GM23248 (cell line): Measurements from ENCODE around the gene KIF4B. TPM values are rescaled to one million over a fixed set of nuclear protein-coding genes. Genes with fewer than 3 reads are reported as not detected.

ENCODE experiments used
- DNase-seq: peaks from one replicate; pipeline ENCODE4 v3.0.0-alpha.2; 2015
- H2AFZ ChIP-seq: fragments of 200-600 bp; sonication (generic); 2 replicates; pipeline ENCODE4 v1.6.1; 2016; ENCODE audit warnings: antibody characterized with exemption
- H3F3A ChIP-seq: fragments of 200-600 bp; sonication (generic); 2 replicates; pipeline ENCODE4 v1.6.1; 2016; ENCODE audit warnings: mild to moderate bottlenecking, antibody characterized with exemption, mixed run types; ENCODE audit not compliant: insufficient read depth
- H3K27ac ChIP-seq: fragments of 200-600 bp; sonication (generic); 2 replicates; pipeline ENCODE4 v1.5.1; 2016; ENCODE audit warnings: mild to moderate bottlenecking
- H3K27me3 ChIP-seq: fragments of 200-600 bp; sonication (generic); replicated peaks from 2 replicates; pipeline ENCODE4 v1.6.1; 2016; ENCODE audit warnings: mild to moderate bottlenecking; ENCODE audit not compliant: insufficient read depth
- H3K36me3 ChIP-seq: fragments of 200-600 bp; sonication (generic); 2 replicates; pipeline ENCODE4 v1.6.1; 2016; ENCODE audit warnings: low read depth, mild to moderate bottlenecking
- H3K4me1 ChIP-seq: fragments of 200-600 bp; sonication (generic); 2 replicates; pipeline ENCODE4 v1.6.1; 2016; ENCODE audit warnings: mild to moderate bottlenecking; ENCODE audit not compliant: insufficient read depth
- H3K4me2 ChIP-seq: fragments of 200-600 bp; sonication (generic); one replicate; pipeline ENCODE4 v1.6.1; 2016; ENCODE audit warnings: mild to moderate bottlenecking; ENCODE audit not compliant: unreplicated experiment
- H3K4me3 ChIP-seq: fragments of 200-600 bp; sonication (generic); 2 replicates; pipeline ENCODE4 v1.5.1; 2016; ENCODE audit warnings: mild to moderate bottlenecking
- H3K79me2 ChIP-seq: fragments of 200-600 bp; sonication (generic); 2 replicates; pipeline ENCODE4 v1.6.1; 2016; ENCODE audit warnings: mild to moderate bottlenecking; ENCODE audit not compliant: insufficient read depth
- H3K9ac ChIP-seq: fragments of 200-600 bp; sonication (generic); 2 replicates; pipeline ENCODE4 v1.6.1; 2016; ENCODE audit warnings: mild to moderate bottlenecking
- H3K9me2 ChIP-seq: fragments of 200-600 bp; sonication (generic); 2 replicates; pipeline ENCODE4 v1.6.1; 2016; ENCODE audit warnings: mixed run types, mild to moderate bottlenecking, moderate library complexity; ENCODE audit not compliant: insufficient read depth
- H3K9me3 ChIP-seq: fragments of 200-600 bp; sonication (generic); one replicate; pipeline ENCODE4 v1.6.1; 2017; ENCODE audit warnings: low read depth
- H4K20me1 ChIP-seq: fragments of 200-600 bp; sonication (generic); 2 replicates; pipeline ENCODE4 v1.6.0; 2016; ENCODE audit not compliant: insufficient read depth
- EZH2 ChIP-seq: fragments of 200-600 bp; sonication (generic); IDR thresholded peaks from 2 replicates; pipeline ENCODE4 v1.6.1; 2018; ENCODE audit warnings: antibody characterized with exemption, mild to moderate bottlenecking; ENCODE audit not compliant: insufficient read depth, poor library complexity, severe bottlenecking
- EZH2phosphoT487 ChIP-seq: fragments of 200-600 bp; sonication (generic); IDR thresholded peaks from 2 replicates; pipeline ENCODE4 v1.6.1; 2018; ENCODE audit warnings: antibody characterized with exemption, moderate library complexity, mild to moderate bottlenecking, low read depth; ENCODE audit not compliant: insufficient read depth
- WGBS, 2 experiments: methylation state at CpG; one replicate each; pipeline ENCODE4 v1.1.6; 2015 to 2017; ENCODE audit warnings: low lambda C conversion rate in 2 of 2, low coverage in 1 of 2; ENCODE audit errors: missing lambda C conversion rate in 2 of 2; 5-methylcytosine and 5-hydroxymethylcytosine counted together
- in situ Hi-C: fragments of 300-500 bp; cut with MboI; formaldehyde crosslinking; loops from 2 replicates; pipeline ENCODE4 v1.15.0; 2020
- polyA plus RNA-seq: library from polyadenylated mRNA; unstranded; fragments of >200 nt; fragmentation: Nextera tagmentation; extraction: Ambion mirVana; gene quantifications from 2 replicates; pipeline ENCODE4 v1.2.1, GENCODE V29; 2016
- total RNA-seq: library from RNA; depleted of rRNA; stranded (reverse); fragments of >200 nt; shearing (Covaris generic); gene quantifications from 2 replicates; pipeline ENCODE4 v1.2.3, GENCODE V29; 2014

Gene KIF4B
- total and polyA plus RNA-seq, 2 experiments from 2014 or later: not detected

DNA sequence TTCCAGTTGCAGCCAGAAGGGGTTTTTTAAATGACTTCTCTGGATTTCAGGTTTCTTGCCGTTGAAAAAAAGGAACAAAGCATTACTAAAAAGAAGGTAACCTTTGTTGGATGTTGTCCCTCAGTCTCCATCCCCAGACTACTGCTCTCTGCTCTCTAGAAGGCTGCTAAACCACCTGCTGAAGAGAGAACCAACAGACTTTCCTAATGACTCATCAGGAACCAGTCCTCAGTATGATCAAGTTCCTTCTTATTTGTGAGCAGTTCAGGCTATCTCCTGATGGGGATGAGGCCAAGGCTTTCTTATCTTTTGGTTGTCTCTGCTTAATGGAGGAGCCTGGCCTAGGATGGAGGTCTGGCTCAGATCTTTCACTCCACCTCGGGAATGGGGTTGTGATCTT, 4.1 kb downstream of the KIF4B start:
- TF ChIP-seq EZH2phosphoT487 (no peak), EZH2 (no peak)
- no peak for DNase-seq
- H3K36me3 ChIP-seq: no peaks in the 10 kb centered on the region
- no peaks in the 10 kb centered on the region for H3K79me2 ChIP-seq
- no peak overlapping the region for H3K4me2 ChIP-seq
- no peak overlapping the region for H3K4me3 ChIP-seq
- in situ Hi-C loops: no loop called here
- no peaks in the 10 kb centered on the region for H4K20me1 ChIP-seq
- no peaks in the 10 kb centered on the region for H3K9me2 ChIP-seq
- H3K27ac ChIP-seq: no peak overlapping the region
- H3K4me1 ChIP-seq: no peaks in the 10 kb centered on the region
- H3K9ac ChIP-seq: no peak overlapping the region
- H3F3A ChIP-seq: no peaks in the 10 kb centered on the region
- H2AFZ ChIP-seq: no peak overlapping the region
- H3K27me3 ChIP-seq: peaks cover 5% of the 10 kb centered on the region; the same call in 1 of the 2 replicates
- 3 to 9% methylated on average over 2 of the region's 2 CpGs for WGBS, 2 experiments
- no peaks in the 10 kb centered on the region for H3K9me3 ChIP-seq

GRCh38 chr5:155019601-155020226, 6.2 kb downstream of the KIF4B start:
- Histone ChIP-seq H3F3A (no peaks in the 10 kb centered on the region), H3K9me2 (no peaks in the 10 kb centered on the region), H4K20me1 (no peaks in the 10 kb centered on the region), H3K4me2 (no peak overlapping the region), H3K4me3 (no peak overlapping the region), H3K27ac (no peak overlapping the region), H3K9me3 (no peaks in the 10 kb centered on the region), H3K79me2 (no peaks in the 10 kb centered on the region), H2AFZ (no peak overlapping the region), H3K4me1 (no peaks in the 10 kb centered on the region), H3K36me3 (no peaks in the 10 kb centered on the region), H3K27me3 (no peaks in the 10 kb centered on the region; the same call in 1 of the 2 replicates), H3K9ac (no peak overlapping the region)
- TF ChIP-seq EZH2phosphoT487 (no peak), EZH2 (no peak)
- 42 to 54% methylated on average over 7 to 15 of the region's 17 CpGs for WGBS, 2 experiments
- in situ Hi-C loops: no loop called here
- DNase-seq: no peak

- 17% methylated on average over 5 of the region's 5 CpGs for WGBS, 2 experiments
- H3K79me2 ChIP-seq: no peaks in the 10 kb centered on the region
- no peaks in the 10 kb centered on the region for H3K9me3 ChIP-seq
- no peak overlapping the region for H3K27ac ChIP-seq
- TF ChIP-seq EZH2: no peak
- no peak for TF ChIP-seq EZH2phosphoT487
- H3K4me3 ChIP-seq: no peak overlapping the region
- H3K36me3 ChIP-seq: no peaks in the 10 kb centered on the region
- H3K27me3 ChIP-seq: no peaks in the 10 kb centered on the region; the same call in 1 of the 2 replicates
- no peaks in the 10 kb centered on the region for H3K4me1 ChIP-seq
- H2AFZ ChIP-seq: no peak overlapping the region
- H3K9ac ChIP-seq: no peak overlapping the region
- H3K4me2 ChIP-seq: no peak overlapping the region
- no peaks in the 10 kb centered on the region for H3K9me2 ChIP-seq
- in situ Hi-C loops: no loop called here
- no peak for DNase-seq
- H4K20me1 ChIP-seq: no peaks in the 10 kb centered on the region
- H3F3A ChIP-seq: no peaks in the 10 kb centered on the region
Observed at GRCh38 chr5:155021842-155022241, 8.3 kb downstream of the KIF4B start.

DNA sequence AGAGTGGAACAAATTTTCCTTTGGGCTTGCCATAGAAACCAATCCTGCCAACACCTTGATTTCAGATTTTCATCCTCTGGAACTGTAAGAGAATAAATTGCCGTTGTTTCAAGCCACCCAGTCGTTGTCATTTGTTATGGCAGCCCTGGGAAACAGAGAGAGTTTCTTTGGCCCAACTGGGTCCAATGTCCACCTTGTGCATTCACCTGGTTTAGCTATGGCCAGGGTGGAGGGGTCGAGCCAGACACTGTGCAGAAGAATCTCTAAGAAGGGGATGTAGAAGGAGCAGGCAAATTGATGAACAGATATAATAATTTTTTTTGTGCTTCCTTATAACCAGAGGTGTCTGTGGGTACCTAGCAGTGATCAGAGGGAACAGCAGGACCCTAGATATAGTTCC, 9.8 kb downstream of the KIF4B start:
- Histone ChIP-seq H3K9ac (no peak overlapping the region), H3K9me3 (no peaks in the 10 kb centered on the region), H3K36me3 (no peaks in the 10 kb centered on the region), H3K27me3 (no peaks in the 10 kb centered on the region), H3K27ac (no peak overlapping the region), H3K4me2 (no peak overlapping the region), H2AFZ (no peak overlapping the region), H3K4me3 (no peak overlapping the region), H3K9me2 (no peaks in the 10 kb centered on the region), H3F3A (no peaks in the 10 kb centered on the region), H4K20me1 (no peaks in the 10 kb centered on the region), H3K4me1 (no peaks in the 10 kb centered on the region), H3K79me2 (no peaks in the 10 kb centered on the region)
- DNase-seq: no peak
- in situ Hi-C loops: no loop called here
- no peak for TF ChIP-seq EZH2
- WGBS, 2 experiments: 1 to 7% methylated on average over 3 of the region's 3 CpGs

GRCh38 chr5:155024015-155024414, 10.5 kb downstream of the KIF4B start:
- 61 to 64% methylated on average over 5 of the region's 5 CpGs for WGBS, 2 experiments
- TF ChIP-seq EZH2 (no peak), EZH2phosphoT487 (no peak)
- no peak overlapping the region for H2AFZ ChIP-seq
- H3K27me3 ChIP-seq: no peaks in the 10 kb centered on the region
- H3K36me3 ChIP-seq: no peaks in the 10 kb centered on the region
- H3F3A ChIP-seq: no peaks in the 10 kb centered on the region
- no peaks in the 10 kb centered on the region for H3K9me3 ChIP-seq
- peak; percentile 10 for DNase-seq
- in situ Hi-C loops: no loop called here
- no peak overlapping the region for H3K4me2 ChIP-seq
- no peaks in the 10 kb centered on the region for H3K9me2 ChIP-seq
- no peak overlapping the region for H3K27ac ChIP-seq
- no peaks in the 10 kb centered on the region for H3K4me1 ChIP-seq
- no peak overlapping the region for H3K9ac ChIP-seq
- no peaks in the 10 kb centered on the region for H4K20me1 ChIP-seq
- no peaks in the 10 kb centered on the region for H3K79me2 ChIP-seq
- H3K4me3 ChIP-seq: no peak overlapping the region
